ENCODE results near the gene ALDH4A1.

Gene ALDH4A1

GRCh38 chr1:18901952-18902522 is 318 bp downstream of the ALDH4A1 start:
- H3K36me3 ChIP-seq (replicated peaks; ENCODE audit: low read depth, low read length), result no peaks in the 10 kb centered on the region
- no peak overlapping the region for H3K27ac ChIP-seq (ENCODE audit: low read length)
- H3K4me1 ChIP-seq (ENCODE audit: low read length), result no peaks in the 10 kb centered on the region
- H3K79me2 ChIP-seq (ENCODE audit: low read length), result no peaks in the 10 kb centered on the region
- no peaks in the 10 kb centered on the region for H3K9me3 ChIP-seq (ENCODE audit: insufficient read depth, low read length)
- H3K4me2 ChIP-seq (ENCODE audit: low read length), result no peak overlapping the region
- H3K27me3 ChIP-seq (ENCODE audit: low read depth, low read length), result no peaks in the 10 kb centered on the region
- H3K9ac ChIP-seq (ENCODE audit: low read length), result no peak overlapping the region
- no peak for TF ChIP-seq EZH2phosphoT487 (IDR thresholded peaks at IDR 0.05; ENCODE audit: low read depth)
- TF ChIP-seq, protein P1, sequence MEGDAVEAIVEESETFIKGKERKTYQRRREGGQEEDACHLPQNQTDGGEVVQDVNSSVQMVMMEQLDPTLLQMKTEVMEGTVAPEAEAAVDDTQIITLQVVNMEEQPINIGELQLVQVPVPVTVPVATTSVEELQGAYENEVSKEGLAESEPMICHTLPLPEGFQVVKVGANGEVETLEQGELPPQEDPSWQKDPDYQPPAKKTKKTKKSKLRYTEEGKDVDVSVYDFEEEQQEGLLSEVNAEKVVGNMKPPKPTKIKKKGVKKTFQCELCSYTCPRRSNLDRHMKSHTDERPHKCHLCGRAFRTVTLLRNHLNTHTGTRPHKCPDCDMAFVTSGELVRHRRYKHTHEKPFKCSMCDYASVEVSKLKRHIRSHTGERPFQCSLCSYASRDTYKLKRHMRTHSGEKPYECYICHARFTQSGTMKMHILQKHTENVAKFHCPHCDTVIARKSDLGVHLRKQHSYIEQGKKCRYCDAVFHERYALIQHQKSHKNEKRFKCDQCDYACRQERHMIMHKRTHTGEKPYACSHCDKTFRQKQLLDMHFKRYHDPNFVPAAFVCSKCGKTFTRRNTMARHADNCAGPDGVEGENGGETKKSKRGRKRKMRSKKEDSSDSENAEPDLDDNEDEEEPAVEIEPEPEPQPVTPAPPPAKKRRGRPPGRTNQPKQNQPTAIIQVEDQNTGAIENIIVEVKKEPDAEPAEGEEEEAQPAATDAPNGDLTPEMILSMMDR (IDR thresholded peaks at IDR 0.05; ENCODE audit: low read depth, low read length), result no peak
- no peak overlapping the region for H3K4me3 ChIP-seq (ENCODE audit: low read length)
- no peak overlapping the region for H2AFZ ChIP-seq (ENCODE audit: low read depth, low read length)
- no peaks in the 10 kb centered on the region for H4K20me1 ChIP-seq (ENCODE audit: insufficient read depth, low read length)

DNA sequence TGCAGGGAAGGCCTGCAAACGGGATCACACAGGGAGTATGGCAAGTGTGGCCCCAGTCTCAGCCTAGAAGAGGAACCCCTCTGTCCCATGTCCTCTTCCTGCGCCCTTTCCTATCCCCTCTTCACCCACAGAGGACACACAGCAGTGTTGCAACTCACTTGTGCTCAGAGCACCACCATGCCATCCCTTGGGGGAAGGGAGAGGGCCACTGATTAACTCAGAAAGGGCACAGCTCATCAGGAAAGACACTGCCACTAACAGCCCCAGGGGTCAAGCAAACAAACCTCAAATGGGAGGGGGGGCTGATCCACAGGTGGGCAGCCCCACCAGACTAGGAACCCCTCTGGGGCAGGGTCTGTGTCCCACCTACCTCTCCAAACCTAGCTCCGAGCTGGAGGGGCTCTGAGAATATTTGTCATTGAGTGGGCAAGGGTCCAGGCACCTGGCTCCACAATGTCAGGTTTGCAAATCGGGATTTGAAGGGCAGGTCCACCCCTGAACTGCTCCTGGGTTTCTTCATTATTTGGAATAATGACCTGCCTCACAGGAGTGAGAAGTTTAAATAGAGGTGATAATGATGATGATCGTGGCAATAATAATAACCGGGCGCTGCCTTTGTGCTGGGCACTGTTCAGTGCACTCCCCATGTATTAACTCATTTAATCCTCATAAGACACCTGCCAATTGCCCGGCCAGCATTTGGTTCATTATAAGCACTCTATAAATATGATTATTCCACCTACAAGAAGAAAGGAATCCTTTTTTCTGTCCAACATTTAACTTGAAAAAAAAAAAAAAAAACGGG is 1.0 kb downstream of the ALDH4A1 start:
- no peaks in the 10 kb centered on the region for H3K36me3 ChIP-seq (replicated peaks; ENCODE audit: low read depth, low read length)
- H4K20me1 ChIP-seq (ENCODE audit: insufficient read depth, low read length), result no peaks in the 10 kb centered on the region
- no peaks in the 10 kb centered on the region for H3K79me2 ChIP-seq (ENCODE audit: low read length)
- H3K27me3 ChIP-seq (ENCODE audit: low read depth, low read length), result no peaks in the 10 kb centered on the region
- no peak overlapping the region for H3K27ac ChIP-seq (ENCODE audit: low read length)
- TF ChIP-seq, protein P1 (IDR thresholded peaks at IDR 0.05; ENCODE audit: low read depth, low read length), result no peak
- TF ChIP-seq EZH2phosphoT487 (IDR thresholded peaks at IDR 0.05; ENCODE audit: low read depth), result no peak
- no peak overlapping the region for H3K4me3 ChIP-seq (ENCODE audit: low read length)
- no peak overlapping the region for H3K4me2 ChIP-seq (ENCODE audit: low read length)
- no peaks in the 10 kb centered on the region for H3K9me3 ChIP-seq (ENCODE audit: insufficient read depth, low read length)
- H2AFZ ChIP-seq (ENCODE audit: low read depth, low read length), result no peak overlapping the region
- no peak overlapping the region for H3K9ac ChIP-seq (ENCODE audit: low read length)
- no peaks in the 10 kb centered on the region for H3K4me1 ChIP-seq (ENCODE audit: low read length)

DNA sequence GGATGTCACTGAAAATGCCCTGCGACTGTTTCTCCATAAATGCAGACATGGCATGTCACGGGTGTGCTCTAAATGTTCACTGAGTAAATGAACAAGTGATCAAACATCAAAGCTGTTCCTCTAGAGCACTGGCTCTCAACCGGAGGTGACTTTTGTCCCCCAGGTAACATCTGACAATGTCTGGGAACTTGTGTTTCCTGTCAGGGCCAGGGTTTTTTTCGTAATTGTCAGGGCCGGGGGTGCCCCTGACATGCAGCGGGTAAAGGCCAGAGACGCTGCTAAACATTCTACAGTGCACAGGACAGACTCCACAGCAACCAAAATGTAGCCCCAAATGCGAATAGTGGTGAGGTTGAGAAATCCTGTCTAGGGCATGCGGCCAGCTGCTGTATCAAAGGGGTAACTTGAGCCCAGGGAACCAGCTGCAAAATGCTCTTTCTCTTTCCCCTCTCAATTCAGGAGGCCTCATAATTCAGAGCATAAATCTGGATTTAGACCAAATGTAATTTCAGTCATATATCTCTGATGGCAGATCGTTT is 2.0 kb downstream of the ALDH4A1 start:
- H3K4me2 ChIP-seq (ENCODE audit: low read length), result no peak overlapping the region
- no peak overlapping the region for H2AFZ ChIP-seq (ENCODE audit: low read depth, low read length)
- H3K36me3 ChIP-seq (replicated peaks; ENCODE audit: low read depth, low read length), result no peaks in the 10 kb centered on the region
- H3K79me2 ChIP-seq (ENCODE audit: low read length), result no peaks in the 10 kb centered on the region
- H3K9me3 ChIP-seq (ENCODE audit: insufficient read depth, low read length), result no peaks in the 10 kb centered on the region
- no peaks in the 10 kb centered on the region for H3K27me3 ChIP-seq (ENCODE audit: low read depth, low read length)
- H3K4me3 ChIP-seq (ENCODE audit: low read length), result no peak overlapping the region
- H4K20me1 ChIP-seq (ENCODE audit: insufficient read depth, low read length), result no peaks in the 10 kb centered on the region
- no peaks in the 10 kb centered on the region for H3K4me1 ChIP-seq (ENCODE audit: low read length)
- TF ChIP-seq, protein P1 (IDR thresholded peaks at IDR 0.05; ENCODE audit: low read depth, low read length), result no peak
- no peak for TF ChIP-seq EZH2phosphoT487 (IDR thresholded peaks at IDR 0.05; ENCODE audit: low read depth)
- H3K9ac ChIP-seq (ENCODE audit: low read length), result no peak overlapping the region
- no peak overlapping the region for H3K27ac ChIP-seq (ENCODE audit: low read length)

GRCh38 chr1:18899363-18900049 is 2.8 kb downstream of the ALDH4A1 start:
- no peaks in the 10 kb centered on the region for H3K79me2 ChIP-seq (ENCODE audit: low read length)
- no peaks in the 10 kb centered on the region for H3K9me3 ChIP-seq (ENCODE audit: insufficient read depth, low read length)
- no peak overlapping the region for H3K4me3 ChIP-seq (ENCODE audit: low read length)
- H3K27ac ChIP-seq (ENCODE audit: low read length), result no peak overlapping the region
- no peaks in the 10 kb centered on the region for H3K4me1 ChIP-seq (ENCODE audit: low read length)
- no peaks in the 10 kb centered on the region for H3K36me3 ChIP-seq (replicated peaks; ENCODE audit: low read depth, low read length)
- no peak overlapping the region for H2AFZ ChIP-seq (ENCODE audit: low read depth, low read length)
- H4K20me1 ChIP-seq (ENCODE audit: insufficient read depth, low read length), result no peaks in the 10 kb centered on the region
- no peak for TF ChIP-seq EZH2phosphoT487 (IDR thresholded peaks at IDR 0.05; ENCODE audit: low read depth)
- TF ChIP-seq, protein P1 (IDR thresholded peaks at IDR 0.05; ENCODE audit: low read depth, low read length), result no peak
- H3K9ac ChIP-seq (ENCODE audit: low read length), result no peak overlapping the region
- no peaks in the 10 kb centered on the region for H3K27me3 ChIP-seq (ENCODE audit: low read depth, low read length)
- H3K4me2 ChIP-seq (ENCODE audit: low read length), result no peak overlapping the region
